GM19328 (cell line): ENCODE results near the gene STAT6.

Source experiments
- ATAC-seq: cut with Tn5 transposase; IDR thresholded peaks from one replicate; pipeline ENCODE4 v1.9.1; 2021; ENCODE audit warnings: mild to moderate bottlenecking, moderate library complexity; ENCODE audit not compliant: unreplicated experiment

STAT6 gene

DNA sequence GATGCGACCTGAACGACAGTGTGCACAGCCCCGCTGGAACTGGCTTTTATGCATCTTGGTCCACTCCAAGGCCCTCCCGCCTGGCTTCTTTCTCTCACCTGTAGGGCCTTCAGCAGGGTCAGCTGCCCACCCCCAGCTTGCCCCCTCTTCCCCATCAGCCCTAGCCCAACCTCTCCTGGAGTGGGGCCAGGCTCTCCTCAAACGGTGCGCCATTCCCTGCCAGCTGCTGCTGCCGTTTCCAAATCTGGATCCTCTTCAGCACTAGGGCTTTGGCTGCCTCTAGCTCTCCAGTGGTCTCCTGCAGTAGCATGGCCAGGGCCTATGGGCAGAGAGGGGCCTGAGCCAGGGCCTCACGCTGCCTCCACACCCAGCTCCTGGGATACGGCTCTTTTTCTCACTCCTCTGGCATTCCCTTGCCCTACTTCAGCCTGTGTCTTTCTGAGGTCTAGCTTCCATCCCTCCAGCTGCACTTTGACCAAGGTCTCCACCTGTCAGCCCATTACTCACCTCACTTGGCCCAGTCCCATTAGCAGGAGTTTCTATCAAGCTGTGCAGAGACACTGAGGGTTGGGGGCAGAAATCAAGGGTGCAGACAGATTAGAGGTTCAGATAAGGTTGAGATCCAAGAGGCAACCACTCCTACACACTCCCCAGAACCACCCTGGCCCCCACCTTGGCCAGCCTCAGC is 5.0 kb downstream of the STAT6 start:
- ATAC-seq: no peak

- ATAC-seq: no peak
Observed at GRCh38 chr12:57105011-57105753, 6.0 kb downstream of the STAT6 start.

DNA sequence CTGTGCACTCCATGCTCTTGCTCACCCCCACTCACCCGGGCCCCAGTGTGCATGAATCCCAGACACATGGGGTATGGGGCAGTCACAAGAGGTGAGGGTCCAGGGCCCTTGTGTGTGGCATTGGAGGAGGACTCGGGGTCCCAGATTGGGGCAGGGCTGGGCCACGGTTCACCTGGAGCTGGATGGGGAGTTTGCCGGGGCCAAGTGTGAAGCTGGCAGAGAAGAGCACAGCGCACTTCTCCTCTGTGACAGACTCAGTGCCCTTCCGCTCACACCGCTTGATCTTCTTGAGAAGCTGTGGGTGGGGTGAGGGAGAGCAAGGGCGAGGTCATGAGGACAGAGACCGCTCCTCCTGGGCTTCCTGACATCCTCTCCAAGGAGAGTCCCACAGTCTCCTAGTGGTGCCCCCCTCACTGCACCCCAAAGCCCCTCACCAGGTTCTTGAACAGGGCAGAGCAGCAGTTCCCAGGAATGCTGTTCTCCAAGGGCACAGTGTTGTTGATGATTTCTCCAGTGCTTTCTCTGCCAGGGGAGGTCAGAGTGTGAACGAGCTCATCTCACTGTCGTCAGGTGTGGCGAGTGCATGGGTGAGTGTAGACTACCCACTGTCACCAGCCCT is 6.8 kb downstream of the STAT6 start:
- ATAC-seq: no peak

- ATAC-seq: no peak
Observed at GRCh38 chr12:57103856-57104255, 7.3 kb downstream of the STAT6 start.

DNA sequence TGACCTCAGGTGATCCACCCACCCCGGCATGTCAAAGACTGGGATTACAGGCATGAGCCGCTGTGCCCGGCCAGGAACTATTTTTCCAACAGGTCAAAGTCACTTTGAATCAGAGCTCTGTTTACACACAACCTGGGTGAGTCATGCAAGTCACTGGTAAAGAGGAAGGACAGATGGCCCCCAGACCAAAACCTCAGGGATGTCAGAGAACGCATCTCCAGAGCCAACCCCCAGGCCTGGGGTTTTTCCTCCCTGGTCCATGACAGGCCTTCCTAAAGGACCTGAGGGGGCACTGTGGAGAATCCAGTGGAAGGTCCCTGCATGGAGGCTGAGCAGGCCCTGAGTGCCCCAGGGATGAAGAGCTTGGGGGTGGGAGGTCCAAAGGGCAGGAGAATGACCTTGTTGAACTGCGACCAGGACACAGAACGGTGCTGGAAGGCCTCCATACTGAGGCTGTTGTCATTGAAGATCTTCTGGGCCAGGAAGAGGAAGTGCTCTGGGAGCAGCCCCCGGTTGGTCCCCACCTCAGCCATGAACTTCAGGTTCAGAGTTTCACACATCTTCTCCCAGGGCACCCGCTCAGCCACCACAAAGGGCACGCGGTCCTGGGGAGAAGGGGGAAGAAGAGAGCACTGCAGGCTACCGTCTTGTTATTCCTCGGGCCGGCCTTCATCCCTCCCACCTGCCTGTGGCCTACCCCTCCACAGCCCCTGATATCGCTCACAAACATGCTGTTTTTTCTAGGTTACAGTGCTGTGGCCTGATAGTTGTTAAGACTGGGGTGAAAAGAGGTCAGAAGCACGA is 9.1 kb downstream of the STAT6 start:
- ATAC-seq: no peak

DNA sequence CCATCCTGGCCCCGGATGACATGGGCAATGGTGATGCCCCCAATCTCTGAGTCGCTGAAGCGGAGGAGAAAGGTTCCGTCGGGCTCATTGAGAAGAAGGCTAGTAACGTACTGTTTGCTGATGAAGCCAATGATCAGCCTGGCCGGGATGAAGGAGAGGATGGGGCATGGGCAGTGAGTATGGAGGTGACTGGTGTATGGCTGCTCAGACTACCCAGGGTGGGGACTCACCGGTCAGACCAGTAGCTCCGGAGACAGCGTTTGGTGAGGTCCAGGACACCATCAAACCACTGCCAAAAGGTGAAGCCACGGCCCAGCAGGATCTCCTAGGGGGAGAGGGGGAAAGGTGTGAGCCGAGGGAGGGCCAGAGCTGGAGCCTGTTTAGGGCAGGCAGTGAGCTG is 11.4 kb downstream of the STAT6 start:
- ATAC-seq: no peak

- no peak for ATAC-seq
Observed at GRCh38 chr12:57099047-57099714, 12.0 kb downstream of the STAT6 start.

DNA sequence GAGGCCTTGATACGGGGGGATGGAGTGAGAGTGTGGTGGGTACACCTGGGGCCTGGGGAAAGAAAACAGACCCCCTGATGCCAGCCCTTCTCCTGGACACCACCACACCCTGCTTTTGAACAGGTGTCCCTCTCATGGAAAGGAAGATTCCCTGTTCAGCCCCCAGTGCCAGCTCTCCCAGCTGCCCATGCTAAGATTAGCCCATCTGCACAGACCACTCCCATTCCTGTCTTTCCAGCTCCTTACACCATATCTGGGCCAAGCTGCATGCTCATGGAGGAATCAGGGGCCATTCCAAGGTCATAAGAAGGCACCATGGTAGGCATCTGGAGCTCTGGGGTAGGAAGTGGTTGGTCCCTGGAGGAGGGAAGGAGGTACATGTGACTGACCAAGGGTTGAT is 12.6 kb downstream of the STAT6 start:
- no peak for ATAC-seq

DNA sequence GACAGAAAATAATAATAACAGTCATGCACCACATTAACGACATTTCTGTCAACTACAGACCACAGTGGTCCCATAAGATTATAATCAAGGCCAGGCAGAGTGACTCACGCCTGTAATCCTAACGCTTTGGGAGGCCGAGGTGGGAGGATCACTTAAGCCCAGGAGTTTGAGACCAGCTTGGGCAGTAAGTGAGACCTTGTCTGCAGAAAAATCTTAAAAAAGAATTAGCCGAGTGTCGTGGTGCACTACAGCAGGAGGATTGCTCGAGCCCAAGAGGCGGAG is 13.7 kb downstream of the STAT6 start:
- no peak for ATAC-seq

- ATAC-seq: no peak
Observed at GRCh38 chr12:57096748-57097553, 14.2 kb downstream of the STAT6 start.

- ATAC-seq: no peak
Observed at GRCh38 chr12:57096099-57096572, 15.0 kb downstream of the STAT6 start.

DNA sequence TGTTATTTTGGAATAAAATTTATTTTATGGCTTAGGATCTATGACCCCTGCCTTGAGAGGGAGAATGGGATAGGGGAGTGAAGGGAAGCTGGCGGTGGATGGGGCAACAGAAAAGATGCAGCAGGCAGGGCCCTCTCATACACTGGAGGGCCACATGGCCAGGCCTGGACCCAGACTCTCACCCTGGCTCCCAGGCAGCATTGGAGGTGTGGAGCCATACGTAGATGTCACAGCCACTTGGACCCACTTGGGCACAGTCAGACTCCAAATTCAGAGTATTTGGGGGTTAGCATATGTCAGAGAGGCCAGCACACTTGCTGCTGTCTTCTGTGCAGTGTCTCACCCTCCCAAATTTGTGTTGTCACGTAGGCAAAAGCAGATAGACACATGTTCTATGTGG is 15.7 kb downstream of the STAT6 start:
- no peak for ATAC-seq

GRCh38 chr12:57094208-57095160 is 16.7 kb downstream of the STAT6 start:
- ATAC-seq: no peak

- ATAC-seq: no peak
Observed at GRCh38 chr12:57093415-57094207, 17.6 kb downstream of the STAT6 start.

DNA sequence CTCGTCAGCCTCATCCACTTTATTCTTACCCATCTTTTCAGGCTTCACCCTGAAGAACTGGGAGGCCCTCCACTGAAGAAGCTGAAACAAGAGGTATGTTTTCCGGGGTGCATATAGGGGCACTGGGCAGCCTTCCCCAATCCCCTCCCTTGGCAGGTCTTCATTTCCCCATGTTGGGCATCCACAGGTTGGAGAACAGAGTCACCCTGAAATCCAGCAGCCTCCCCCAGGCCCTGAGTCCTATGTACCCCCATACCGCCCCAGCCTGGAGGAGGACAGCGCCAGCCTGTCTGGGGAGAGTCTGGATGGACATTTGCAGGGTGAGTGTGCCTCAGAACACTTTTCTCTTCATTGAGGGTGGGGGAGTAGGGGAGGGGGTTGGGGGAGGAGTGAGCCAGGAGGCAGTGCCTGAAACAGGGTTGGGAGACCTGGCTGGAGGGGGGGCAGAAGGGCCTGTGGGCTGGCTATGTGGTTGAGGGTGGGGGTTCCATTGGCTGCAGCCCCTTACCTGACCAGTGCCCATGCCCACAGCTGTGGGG is 18.2 kb downstream of the STAT6 start:
- ATAC-seq: no peak

GRCh38 chr12:57092529-57092862 is 18.7 kb downstream of the STAT6 start:
- no peak for ATAC-seq

GRCh38 chr12:57091638-57092528 is 19.3 kb downstream of the STAT6 start:
- ATAC-seq: no peak
